Epithelial cell of prostate (primary cell): ENCODE results near the gene STIM2.
"Not testable (repeated sequence)": the region's sequence is repeated elsewhere in the genome, so short reads cannot be mapped to it uniquely, and the experiment has no call there.

Experiments used
- DNase-seq: peaks from one replicate; pipeline ENCODE4 v3.0.0-alpha.2; 2011; ENCODE audit warnings: low read depth, low spot score
- H3K27ac ChIP-seq: fragments of 450-650 bp; 2 replicates; pipeline ENCODE4 v1.5.1; 2017; ENCODE audit warnings: mild to moderate bottlenecking

STIM2 gene

DNA sequence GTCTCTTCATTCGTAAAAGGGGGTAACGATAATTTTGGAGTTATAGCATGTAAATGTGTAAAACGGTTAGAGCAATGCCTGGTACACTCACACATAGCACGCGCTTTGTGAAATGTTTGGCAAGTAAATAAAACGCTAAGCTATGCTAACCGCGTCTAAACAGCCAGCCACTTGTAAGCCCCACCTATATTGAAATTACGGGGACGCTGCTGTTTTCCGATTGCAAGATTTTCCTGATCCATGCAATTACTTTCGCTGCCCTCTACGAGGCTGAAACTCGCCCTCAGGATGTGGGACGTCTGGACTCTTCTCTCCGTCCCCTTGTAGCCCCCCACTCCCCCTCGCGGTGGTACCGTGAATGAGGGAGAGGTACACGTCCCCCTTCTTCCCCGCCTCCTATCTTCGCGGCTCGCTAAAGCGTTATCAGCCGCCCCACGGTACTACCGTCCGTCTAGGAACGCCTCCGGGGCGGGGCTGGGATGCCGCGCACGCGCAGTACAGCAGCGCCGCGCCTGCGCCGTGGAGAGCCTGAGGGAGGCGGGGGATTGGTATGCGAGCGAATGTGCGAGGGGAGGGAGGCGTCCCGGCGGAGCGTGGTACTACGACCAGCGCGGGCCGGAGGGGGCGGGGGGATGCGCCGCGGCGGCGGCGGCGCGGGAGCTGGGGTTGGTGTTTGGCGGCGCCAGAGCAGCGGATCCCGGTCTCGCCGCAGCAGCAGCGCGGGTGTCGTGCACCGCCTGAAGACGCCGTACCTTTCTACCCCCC, at the start of gene STIM2:
TSS of gene STIM2 (plus strand) at position 685 of the 765 bp plus-strand sequence.
- peak; percentile 72 for DNase-seq
- H3K27ac ChIP-seq = peak within 1 kb of the TSS; percentile 80

DNA sequence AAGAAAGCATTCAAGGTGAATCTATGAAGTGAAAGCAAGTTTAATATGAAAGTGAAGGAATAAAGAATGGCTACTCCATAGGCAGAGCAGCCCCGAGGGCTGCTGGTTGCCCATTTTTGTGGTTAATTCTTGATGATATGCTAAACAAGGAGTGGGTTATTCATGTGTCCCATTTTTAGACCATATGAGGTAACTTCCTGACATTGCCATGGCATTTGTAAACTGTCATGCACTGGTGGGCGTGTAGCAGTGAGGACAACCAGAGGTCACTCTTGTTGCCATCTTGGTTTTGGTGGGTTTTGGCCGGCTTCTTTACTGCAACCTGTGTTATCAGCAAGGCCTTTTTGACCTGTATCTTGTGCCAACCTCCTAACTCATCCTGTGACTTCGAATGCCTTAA, 49.1 kb upstream of the STIM2 start:
- H3K27ac ChIP-seq, DNase-seq: not testable (repeated sequence)

DNA sequence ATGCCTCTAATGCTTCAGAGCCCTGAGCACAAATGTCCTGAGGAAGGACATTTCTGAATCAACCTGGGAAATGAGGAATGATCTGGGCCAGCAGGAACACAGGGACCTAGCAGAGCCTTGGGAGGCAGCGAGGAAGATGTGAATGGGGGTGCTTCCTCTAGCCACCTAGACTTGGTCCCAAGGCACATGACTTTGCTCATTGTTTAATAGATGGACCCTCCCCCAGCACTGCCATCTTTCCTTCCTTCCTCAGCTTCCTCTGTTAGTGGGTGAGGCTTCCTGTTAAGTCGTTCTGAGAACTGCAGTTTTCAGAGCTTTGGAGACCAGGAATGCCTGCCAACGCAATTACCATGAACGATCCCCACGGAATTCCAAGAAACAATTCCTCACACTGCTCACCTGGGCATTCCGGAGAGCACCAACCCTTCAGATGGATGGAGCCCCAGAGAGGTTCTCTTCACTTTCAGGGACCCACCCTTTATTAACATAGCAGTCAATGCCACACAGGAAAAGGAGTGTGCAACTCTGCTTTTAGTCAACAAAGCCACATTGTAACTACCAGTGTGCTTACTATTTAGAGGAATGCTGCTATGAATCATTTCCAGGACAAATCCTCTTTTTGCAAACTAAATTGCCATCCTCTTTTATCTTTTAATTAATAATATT, 48.5 kb upstream of the STIM2 start:
- DNase-seq = no peak
- peak overlapping the region; percentile 20 for H3K27ac ChIP-seq

DNA sequence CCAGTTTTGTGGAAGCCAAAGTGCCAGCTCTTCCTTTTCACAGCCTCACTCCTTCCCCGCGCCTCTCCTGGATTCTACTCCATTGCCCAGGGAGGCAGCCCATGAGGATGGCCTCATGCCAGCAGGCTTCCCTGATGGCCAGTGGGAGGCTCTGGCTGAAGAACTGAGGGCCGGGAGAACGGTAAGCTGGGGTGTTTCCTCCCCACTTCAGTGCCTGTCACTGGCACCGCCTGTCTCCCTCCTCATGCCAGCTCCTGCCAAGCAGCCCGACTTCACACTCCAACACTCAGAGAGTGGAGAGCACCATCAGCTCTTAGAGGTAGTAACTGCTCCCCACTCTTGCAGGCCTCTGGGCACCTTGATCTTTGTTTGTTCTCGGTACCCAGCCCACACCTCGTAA, 46.9 kb upstream of the STIM2 start:
- no peak for DNase-seq
- no peak overlapping the region for H3K27ac ChIP-seq

DNA sequence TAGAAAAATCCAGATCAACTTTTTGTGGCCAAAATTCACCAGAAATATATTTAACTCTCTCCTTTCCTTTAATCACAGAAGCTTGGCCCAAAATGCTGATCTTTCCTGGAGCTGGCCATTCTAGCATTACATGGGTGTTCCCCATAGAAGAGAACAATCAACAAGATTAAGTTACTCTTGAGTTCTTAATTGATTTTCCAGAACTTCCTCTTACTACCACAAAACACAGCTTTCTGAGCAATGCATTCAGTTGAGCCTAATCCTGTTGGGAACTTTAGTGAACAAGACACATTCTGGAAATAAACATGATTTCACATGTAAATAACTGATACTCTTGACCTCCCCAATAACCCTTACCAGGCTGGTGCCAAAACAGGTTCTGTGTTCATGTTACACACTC, 45.4 kb upstream of the STIM2 start:
- H3K27ac ChIP-seq = no peak overlapping the region
- DNase-seq = no peak

DNA sequence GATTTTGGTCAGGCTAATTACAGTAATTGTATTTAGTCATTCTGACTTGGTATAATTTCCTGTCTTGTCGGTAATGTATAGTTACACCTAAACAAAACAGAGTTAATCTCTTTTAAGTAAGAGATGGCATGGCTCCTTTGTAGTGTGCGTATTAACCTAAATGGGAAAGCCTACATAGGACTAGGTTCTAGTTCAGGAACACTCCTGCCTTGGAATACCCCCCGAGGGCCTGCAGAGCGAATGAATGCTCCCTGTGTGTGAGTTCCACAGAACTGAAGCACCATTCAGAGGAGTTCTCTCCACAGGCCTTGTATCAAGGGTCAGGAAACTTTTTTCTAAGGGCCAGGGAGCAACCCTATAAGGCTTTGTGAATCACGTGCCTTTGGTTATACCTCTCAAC, 44.9 kb upstream of the STIM2 start:
- no peak overlapping the region for H3K27ac ChIP-seq
- no peak for DNase-seq

DNA sequence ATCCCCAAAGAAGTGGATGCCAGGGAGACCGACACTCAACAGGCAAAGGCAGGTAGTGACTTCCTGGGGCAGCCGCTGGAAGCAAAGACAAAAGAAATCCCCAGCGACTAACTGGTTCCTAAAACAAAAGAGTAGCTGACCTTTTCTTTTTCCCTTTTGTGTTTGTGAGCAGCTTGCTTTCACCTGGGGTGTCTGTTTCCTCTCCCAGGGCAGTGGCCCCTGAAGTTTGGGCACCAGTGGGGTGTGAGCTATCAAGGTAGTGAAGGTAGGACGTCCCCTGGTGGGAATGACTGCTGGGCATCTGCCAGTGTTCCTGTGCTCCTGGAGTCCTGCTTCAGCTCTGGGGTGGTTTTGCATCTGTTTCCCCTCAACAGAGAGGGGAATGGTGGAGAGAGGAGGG, 41.6 kb upstream of the STIM2 start:
- H3K27ac ChIP-seq = no peak overlapping the region
- DNase-seq = no peak

DNA sequence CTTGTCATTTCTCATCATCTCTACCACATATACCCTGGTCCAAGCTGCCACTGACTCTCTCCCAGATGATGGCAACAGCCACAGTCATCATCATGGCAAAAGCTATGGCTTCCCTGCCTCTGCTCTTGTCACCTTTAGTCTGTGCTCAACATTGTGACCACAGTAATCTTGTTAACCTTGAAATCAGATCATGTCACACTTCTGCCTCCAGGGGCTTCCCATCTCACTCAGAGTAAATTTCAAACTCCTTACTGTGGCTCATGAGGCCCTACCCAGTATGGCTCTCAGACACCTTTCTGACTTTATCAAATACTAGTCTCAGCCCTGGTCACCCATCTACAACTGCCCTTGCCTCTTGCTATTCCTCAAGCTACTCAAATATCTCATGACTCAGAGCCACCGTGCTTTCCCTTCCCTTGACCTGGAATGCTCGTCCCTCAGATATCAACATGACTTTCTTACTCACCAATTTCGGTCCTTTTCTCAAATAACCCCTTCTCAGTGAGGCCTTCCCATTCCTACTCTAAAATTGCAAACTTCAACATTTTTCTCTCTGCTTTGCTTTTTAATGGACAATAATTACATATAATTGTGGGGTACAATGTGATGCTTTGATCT, 41.1 kb upstream of the STIM2 start:
- no peak for DNase-seq

DNA sequence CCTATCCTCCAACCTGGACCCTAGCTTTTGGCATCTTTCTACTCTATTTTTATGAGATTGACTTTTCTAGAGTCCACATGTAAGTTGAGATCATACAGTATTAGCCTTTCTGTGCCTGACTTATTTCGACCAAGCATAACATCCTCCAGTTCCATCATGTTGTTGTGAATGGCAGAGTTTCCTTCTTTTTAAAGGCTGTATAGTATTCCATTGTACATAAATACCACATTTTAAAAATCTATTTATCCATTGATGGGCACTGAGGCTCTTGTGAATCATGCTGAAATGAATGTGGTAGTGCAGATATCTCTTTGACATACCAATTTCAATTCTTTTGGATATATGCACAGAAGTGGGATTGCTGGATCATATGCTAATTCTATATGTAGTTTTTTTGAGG, 40.3 kb upstream of the STIM2 start:
- no peak for DNase-seq
- no peak overlapping the region for H3K27ac ChIP-seq

More for the DNA sequence above, 41.1 kb upstream of the STIM2 start:
- no peak overlapping the region for H3K27ac ChIP-seq

DNA sequence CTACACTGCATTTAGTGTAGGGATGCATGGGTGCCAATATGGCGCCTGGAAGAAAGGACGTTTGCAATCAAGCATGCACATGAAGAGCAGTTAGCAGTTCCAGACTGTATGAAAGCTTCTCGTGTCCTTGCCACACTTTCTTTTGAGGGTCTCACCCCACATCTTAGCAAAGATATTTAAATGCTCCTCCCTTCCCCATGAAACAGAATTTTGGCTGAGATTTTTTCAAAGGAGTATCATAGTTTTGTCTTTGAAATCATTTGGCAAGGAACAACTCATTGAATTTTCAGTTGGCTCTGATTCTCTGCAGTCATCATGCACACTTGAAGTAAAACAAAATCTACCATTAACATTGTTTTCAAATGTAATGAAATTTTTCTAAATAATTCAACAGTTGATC, 39.6 kb upstream of the STIM2 start:
- DNase-seq = no peak
- no peak overlapping the region for H3K27ac ChIP-seq

DNA sequence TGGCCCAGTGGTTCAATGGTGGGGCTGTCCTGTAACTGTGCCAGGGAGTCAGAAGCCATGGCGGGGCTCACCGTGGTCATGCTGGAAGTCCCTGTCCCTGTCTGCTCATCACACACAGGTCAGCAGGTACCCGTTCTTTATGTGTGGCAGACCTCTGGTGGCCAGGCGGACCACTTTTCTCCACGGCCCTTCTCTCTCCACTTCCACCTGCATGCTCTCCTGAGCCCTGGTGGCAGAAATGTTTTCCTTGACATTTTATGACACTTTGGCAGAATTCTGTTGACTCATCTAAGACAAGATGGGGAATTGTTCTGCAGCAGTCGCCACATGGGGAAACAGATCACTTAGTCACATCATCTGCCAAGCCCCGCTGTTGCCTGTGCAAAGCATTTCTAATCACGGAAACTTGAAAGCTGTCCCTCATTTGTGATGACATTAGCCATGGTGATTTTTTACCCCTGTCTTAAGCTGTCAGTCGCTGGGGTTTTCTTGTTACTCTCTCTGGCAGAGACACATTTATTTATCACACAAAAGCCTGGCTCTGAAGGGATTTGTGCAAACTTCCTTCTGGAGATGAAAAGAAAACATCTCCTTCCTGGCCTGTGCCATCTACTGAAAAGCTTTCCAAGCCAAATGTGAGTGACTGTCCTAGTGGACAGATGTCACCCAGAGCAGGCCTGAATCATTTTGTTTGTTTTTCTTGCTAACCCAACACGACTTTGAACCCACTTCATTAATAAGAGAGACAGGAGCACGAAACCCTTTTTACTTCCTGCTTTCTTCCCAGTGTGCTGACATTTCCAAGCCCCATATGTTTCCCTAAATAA, 38.8 kb upstream of the STIM2 start:
- no peak overlapping the region for H3K27ac ChIP-seq
- DNase-seq = no peak

DNA sequence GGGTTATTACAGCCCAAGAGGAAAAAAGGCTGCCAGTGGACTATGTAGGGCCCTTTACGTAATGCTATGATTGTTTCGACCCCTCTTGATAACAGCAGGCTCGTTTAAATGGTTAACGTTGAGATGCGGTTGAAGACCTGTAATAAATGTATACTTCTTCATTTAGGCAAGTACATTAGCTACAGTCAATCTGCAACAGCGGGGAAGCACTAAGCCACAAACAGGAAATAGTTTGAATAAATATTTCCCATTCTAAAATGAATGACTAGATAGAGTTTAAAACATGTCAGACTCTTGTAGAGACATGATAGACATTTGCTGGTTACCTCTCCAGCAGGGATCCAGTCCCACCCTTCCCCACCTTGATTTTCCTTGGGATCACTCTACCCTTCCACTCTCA, 38.1 kb upstream of the STIM2 start:
- H3K27ac ChIP-seq = no peak overlapping the region
- DNase-seq = no peak

DNA sequence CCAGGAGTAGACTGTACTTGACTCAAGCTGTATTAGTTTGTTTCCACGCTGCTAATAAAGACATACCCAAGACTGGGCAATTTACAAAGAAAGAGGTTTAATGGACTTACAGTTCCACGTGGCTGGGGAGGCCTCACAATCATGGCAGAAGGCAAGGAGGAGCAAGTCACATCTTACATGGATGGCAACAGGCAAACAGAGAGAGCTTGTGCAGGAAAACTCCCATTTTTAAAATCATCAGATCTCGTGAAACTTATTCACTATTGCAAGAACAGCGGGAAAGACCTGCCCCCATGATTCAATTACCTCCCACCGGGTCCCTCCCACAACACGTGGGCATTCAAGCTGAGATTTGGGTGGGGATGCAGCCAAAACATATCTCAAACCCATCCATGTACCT, 37.7 kb upstream of the STIM2 start:
- not testable (repeated sequence) for H3K27ac ChIP-seq

DNA sequence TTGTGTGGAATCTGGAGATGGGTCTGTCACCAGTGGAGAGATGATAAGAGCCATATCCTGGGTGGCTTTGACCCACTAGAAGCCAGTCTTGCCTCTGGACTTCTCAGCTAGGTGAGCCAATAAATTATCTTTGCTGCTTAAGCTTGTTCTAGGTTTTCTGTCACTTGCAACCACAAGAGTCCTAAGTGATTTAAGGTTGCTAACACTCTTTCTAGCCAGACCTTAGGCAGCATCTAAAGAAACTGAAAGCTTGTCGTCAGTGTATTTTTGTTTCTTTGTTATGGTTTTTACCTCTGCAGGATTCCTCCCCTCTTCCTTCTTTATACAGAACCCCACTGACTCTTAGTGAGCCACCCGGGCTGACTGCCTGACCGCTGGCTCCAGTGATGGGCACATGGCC, 37.1 kb upstream of the STIM2 start:
- no peak for DNase-seq
- H3K27ac ChIP-seq = no peak overlapping the region

More for the DNA sequence above, 37.7 kb upstream of the STIM2 start:
- not testable (repeated sequence) for DNase-seq

DNA sequence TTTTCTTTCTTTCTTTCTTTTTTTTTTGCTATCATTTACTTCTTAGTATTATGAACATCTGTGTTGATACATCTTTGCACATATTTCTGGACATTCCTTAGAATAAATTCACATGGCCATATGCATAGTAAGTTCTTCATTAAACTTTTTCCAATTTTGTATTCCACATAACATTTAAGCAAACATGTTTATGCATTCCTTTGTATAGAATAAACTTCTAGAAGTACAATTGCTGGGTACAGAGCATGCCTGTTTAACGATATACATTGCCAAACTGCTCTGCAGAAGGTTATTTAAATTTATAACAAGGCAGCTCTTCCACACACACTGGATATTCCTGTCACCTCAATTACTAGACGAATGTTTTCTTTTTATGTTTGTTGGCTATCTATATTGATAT, 36.0 kb upstream of the STIM2 start:
- no peak overlapping the region for H3K27ac ChIP-seq
- no peak for DNase-seq

DNA sequence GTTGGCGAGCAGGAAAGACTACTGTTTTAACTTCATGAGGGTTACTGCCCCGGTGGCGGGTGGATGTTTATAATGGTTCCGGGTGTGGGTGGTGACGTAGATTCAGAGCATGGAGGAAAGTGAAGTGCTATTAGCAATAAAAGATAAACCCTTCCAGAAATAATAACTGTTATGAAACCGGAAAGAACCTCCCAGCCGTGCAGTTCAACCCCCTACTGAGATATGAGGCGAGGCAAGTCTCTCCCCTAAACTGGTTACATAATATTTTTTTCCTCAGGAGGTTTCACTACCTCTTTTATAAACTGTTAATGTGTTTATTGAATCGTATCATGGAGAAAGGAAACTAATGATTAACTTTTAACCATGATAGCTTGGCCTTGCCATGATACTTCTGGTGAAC, 33.9 kb upstream of the STIM2 start:
- H3K27ac ChIP-seq = no peak overlapping the region
- no peak for DNase-seq

DNA sequence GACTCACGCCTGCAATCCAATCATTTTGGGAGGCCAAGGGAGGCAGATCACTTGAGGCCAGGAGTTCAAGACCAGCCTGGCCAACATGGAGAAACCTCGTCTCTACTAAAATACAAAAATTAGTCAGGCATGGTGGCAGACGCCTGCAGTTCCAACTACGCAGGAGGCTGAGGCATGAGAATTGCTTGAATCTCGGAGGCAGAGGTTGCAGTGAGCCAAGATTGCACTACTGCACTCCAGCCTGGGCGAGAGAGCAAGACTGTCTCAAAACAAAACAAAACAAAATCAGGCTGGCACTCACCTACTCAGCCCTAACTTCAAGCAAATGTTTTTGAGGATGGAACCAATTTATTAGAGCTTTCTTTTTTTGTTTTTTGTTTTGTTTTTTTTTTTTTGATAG, 33.3 kb upstream of the STIM2 start:
- DNase-seq, H3K27ac ChIP-seq: not testable (repeated sequence)

DNA sequence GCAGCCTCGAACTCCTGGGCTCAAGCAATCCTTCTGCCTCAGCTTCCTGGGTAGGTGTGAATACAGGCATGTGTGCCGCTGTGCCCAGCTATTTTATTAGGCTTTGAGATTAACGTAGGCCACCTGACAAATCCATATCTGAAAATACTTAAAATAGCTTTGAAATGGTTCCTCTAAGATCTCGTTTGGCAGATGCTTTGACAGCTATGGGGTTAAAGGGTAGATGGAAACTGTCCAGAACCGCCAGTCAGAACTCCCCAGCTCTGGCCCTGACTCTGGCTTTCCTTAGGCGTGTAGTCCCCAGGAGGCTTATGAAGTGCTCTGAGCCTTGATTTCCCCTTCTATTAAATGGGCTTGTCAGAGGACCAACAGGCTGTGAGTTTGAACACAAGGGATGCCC, 32.8 kb upstream of the STIM2 start:
- no peak for DNase-seq
- H3K27ac ChIP-seq = no peak overlapping the region

DNA sequence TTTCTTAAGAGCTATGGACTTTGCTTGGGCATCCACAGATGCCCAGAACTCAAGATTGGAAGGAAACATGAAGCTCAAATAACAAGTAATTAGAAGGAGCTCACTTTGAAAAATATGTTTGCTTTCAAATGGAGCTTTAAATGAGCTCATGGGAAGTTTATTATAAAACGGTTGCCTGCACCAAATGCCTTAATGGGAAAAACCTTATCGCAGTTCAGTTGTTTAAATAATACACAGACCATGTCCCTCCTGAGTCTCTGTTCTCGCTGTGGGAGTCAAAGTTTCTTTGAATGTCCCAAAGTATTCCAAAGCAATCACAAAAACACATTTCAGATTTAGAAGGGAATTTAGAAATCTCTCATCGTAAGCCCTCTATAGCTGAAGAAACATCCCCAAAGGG, 31.6 kb upstream of the STIM2 start:
- no peak overlapping the region for H3K27ac ChIP-seq
- no peak for DNase-seq

DNA sequence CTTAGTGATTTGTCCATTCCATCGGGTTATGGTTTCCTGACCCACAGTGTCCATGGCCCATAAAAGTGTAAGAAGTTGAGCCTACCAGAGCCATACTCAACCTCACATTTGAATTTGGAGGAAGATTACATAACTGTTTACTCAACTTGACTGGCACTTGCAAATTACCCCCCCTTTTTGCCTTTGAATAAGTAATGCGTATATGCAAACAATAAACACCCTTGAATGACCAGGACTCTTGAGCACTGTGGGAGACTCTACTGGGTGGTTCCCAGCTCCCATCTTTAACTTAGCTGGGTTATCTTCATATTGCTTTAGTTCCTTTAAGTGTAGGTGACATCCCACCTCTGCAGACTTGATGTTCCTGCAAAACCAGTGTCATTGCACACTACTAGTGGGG, 30.6 kb upstream of the STIM2 start:
- no peak for DNase-seq
- H3K27ac ChIP-seq = no peak overlapping the region

DNA sequence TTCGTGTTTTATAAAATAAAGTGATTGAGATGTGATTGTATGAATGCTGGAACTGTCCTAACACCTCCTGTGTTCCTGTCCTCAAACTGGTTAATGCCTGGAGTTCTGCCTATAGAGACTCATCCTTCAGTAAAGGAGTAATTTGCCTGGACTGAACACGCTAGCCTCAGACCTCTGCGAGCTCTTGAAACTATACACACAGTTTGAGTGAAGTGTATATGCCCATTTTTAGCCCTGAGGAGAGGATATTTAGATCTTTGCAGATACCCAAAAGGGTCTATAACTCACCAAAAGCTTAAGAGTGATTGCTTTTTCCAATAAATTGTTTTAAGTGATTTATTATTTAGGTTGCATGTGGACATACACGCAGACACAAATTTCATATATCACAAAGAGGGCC, 29.9 kb upstream of the STIM2 start:
- no peak overlapping the region for H3K27ac ChIP-seq
- no peak for DNase-seq
